OCI-LY7 (cell line): ENCODE results near the gene SEPTIN10.

Experiments
- CTCF ChIP-seq: fragments of 200-600 bp; sonication (generic); conservative IDR thresholded peaks from 2 replicates; pipeline ENCODE4 v1.5.1; 2014; ENCODE audit warnings: mild to moderate bottlenecking, antibody characterized with exemption, low read length, moderate library complexity, mixed read lengths
- EZH2phosphoT487 ChIP-seq: fragments of 200-600 bp; sonication (generic); IDR thresholded peaks from 2 replicates; pipeline ENCODE4 v1.6.1; 2018; ENCODE audit warnings: low read depth, borderline replicate concordance, mild to moderate bottlenecking, mixed run types, antibody characterized with exemption, low read length, moderate library complexity, mixed read lengths

DNA sequence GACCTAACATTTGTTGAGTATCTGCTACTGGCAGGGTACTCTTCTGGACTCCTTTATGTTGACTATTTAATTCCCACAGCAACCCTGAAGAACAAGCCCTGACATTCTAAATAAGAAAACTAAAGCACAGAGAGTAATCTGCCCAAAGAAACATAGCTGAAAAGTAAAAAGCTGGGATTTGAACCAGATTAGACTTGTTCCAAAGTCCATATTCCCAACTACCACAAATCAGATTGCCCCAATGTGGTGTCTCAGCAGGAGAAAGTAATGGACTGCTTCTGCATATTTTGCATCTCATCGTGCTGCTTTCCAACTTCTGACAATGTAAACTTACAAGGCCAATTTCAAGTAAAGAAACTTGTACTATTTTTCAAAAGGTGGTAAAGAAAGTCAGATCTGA is 56.5 kb downstream of the SEPTIN10 start:
- TF ChIP-seq CTCF, result no peak
- no peak for TF ChIP-seq EZH2phosphoT487
